ENCODE data around the gene IMP3. TPM values are rescaled to one million over a fixed set of nuclear protein-coding genes. Genes with fewer than 3 reads are reported as not detected.
A peak's percentile ranks its signal among the peaks of the same experiment; 100 is the strongest.

Gene IMP3
- total RNA-seq, 3 donors from 2014 or later, result 47.6 to 54.8 (median 50.4) TPM

- no peaks in the 10 kb centered on the region for H3K9me3 ChIP-seq
- ATAC-seq (no peak), DNase-seq (no peak)
- H3K4me3 ChIP-seq, result no peak overlapping the region
- no peaks in the 10 kb centered on the region for H3K36me3 ChIP-seq (ENCODE audit: low read depth)
- H3K4me1 ChIP-seq (ENCODE audit: low read depth), result peaks cover 10% of the 10 kb centered on the region
- TF ChIP-seq CTCF (IDR thresholded peaks at IDR 0.05), result no peak
- intact Hi-C loops (cut with DNase I, micrococcal nuclease), result no loop called here
Observed at GRCh38 chr15:75622505-75622904, 17.5 kb downstream of the IMP3 start.

GRCh38 chr15:75620841-75621391 lies 19.1 kb downstream of the IMP3 start:
- H3K36me3 ChIP-seq (ENCODE audit: low read depth), result no peaks in the 10 kb centered on the region
- H3K9me3 ChIP-seq, result no peaks in the 10 kb centered on the region
- intact Hi-C loops (cut with DNase I, micrococcal nuclease), result no loop called here
- TF ChIP-seq CTCF (IDR thresholded peaks at IDR 0.05), result no peak
- DNase-seq, result peak; percentile 42 to 76 (median 56)
- H3K4me3 ChIP-seq, result no peak overlapping the region
- peaks cover under 1% of the 10 kb centered on the region for H3K4me1 ChIP-seq (ENCODE audit: low read depth)
- peak; percentile 15 for ATAC-seq

- Histone ChIP-seq H3K4me1 (ENCODE audit: low read depth) (no peaks in the 10 kb centered on the region), H3K4me3 (no peak overlapping the region), H3K36me3 (ENCODE audit: low read depth) (no peaks in the 10 kb centered on the region), H3K9me3 (no peaks in the 10 kb centered on the region)
- intact Hi-C loops (cut with DNase I, micrococcal nuclease), result no loop called here
- DNase-seq (peak in 1 of 3 donors; percentile 22), ATAC-seq (peak; percentile 33)
- TF ChIP-seq CTCF (IDR thresholded peaks at IDR 0.05), result no peak
Observed at GRCh38 chr15:75620058-75620820, 19.8 kb downstream of the IMP3 start.

- Histone ChIP-seq H3K4me1 (ENCODE audit: low read depth) (no peaks in the 10 kb centered on the region), H3K4me3 (no peak overlapping the region), H3K36me3 (ENCODE audit: low read depth) (no peaks in the 10 kb centered on the region), H3K9me3 (no peaks in the 10 kb centered on the region)
- DNase-seq (no peak), ATAC-seq (no peak)
- TF ChIP-seq CTCF (IDR thresholded peaks at IDR 0.05), result no peak
- intact Hi-C loops (cut with DNase I, micrococcal nuclease), result no loop called here
Observed at GRCh38 chr15:75616766-75617165, 23.3 kb downstream of the IMP3 start.

- DNase-seq (peak in 1 of 3 donors; percentile 24), ATAC-seq (peak; percentile 72)
- TF ChIP-seq CTCF (IDR thresholded peaks at IDR 0.05), result no peak
- Histone ChIP-seq H3K36me3 (ENCODE audit: low read depth) (no peaks in the 10 kb centered on the region), H3K4me3 (no peak overlapping the region), H3K9me3 (no peaks in the 10 kb centered on the region), H3K4me1 (ENCODE audit: low read depth) (no peaks in the 10 kb centered on the region)
- intact Hi-C loops (cut with DNase I, micrococcal nuclease), result no loop called here
Observed at GRCh38 chr15:75606711-75607699, 33.0 kb downstream of the IMP3 start.

Data from mucosa of descending colon (tissue), 3 donors.